Astrocyte (in vitro differentiated cells and primary cell): Measurements from ENCODE around the gene ELFN2. TPM values are rescaled to one million over a fixed set of nuclear protein-coding genes. Genes with fewer than 3 reads are reported as not detected.

Source experiments
- DNase-seq: peaks from one replicate; pipeline ENCODE4 v3.0.0-alpha.2; 2010; ENCODE audit warnings: low read depth
- FAIRE-seq: peaks from 2 replicates; lab custom pipeline; 2011; peaks lifted over from hg19 to GRCh38; lab: Jason Lieb, UNC
- H2AFZ ChIP-seq: 2 replicates; pipeline ENCODE4 v1.6.0; 2012; ENCODE audit warnings: low read depth, low read length, inconsistent platforms
- H3K27ac ChIP-seq: 2 replicates; pipeline ENCODE4 v1.5.1; 2011; ENCODE audit warnings: low read depth, low read length, inconsistent platforms
- H3K27me3 ChIP-seq: 2 replicates; pipeline ENCODE4 v1.6.0; 2011; ENCODE audit warnings: low read length, inconsistent platforms; ENCODE audit not compliant: insufficient read depth
- H3K36me3 ChIP-seq: 2 replicates; pipeline ENCODE4 v1.5.1; 2011; ENCODE audit warnings: low read length, inconsistent platforms; ENCODE audit not compliant: insufficient read depth
- H3K4me1 ChIP-seq: 2 replicates; pipeline ENCODE4 v1.5.1; 2011; ENCODE audit warnings: low read length, inconsistent platforms; ENCODE audit not compliant: insufficient read depth
- H3K4me2 ChIP-seq: 2 replicates; pipeline ENCODE4 v1.6.0; 2012; ENCODE audit warnings: low read length, inconsistent platforms
- H3K4me3 ChIP-seq: 2 replicates; pipeline ENCODE4 v1.5.1; 2011; ENCODE audit warnings: low read depth, mild to moderate bottlenecking, low read length, inconsistent platforms; ENCODE audit not compliant: insufficient read depth
- H3K79me2 ChIP-seq: 2 replicates; pipeline ENCODE4 v1.6.0; 2012; ENCODE audit warnings: mild to moderate bottlenecking, low read length, inconsistent platforms; ENCODE audit not compliant: insufficient read depth
- H3K9ac ChIP-seq: 2 replicates; pipeline ENCODE4 v1.6.0; 2012; ENCODE audit warnings: mild to moderate bottlenecking, low read length, inconsistent platforms
- H3K9me3 ChIP-seq: 2 replicates; pipeline ENCODE4 v1.5.1; 2012; ENCODE audit warnings: low read depth, mild to moderate bottlenecking, low read length, inconsistent platforms; ENCODE audit not compliant: insufficient read depth
- H4K20me1 ChIP-seq: 2 replicates; pipeline ENCODE4 v1.6.0; 2012; ENCODE audit warnings: low read length, inconsistent platforms; ENCODE audit not compliant: insufficient read depth
- H3K27ac Mint-ChIP-seq: one replicate; pipeline ENCODE4 v1.8.0; 2021; ENCODE audit warnings: mild to moderate bottlenecking, mixed read lengths; ENCODE audit not compliant: unreplicated experiment
- H3K27me3 Mint-ChIP-seq: one replicate; pipeline ENCODE4 v1.8.0; 2021; ENCODE audit warnings: low read depth, mixed read lengths; ENCODE audit not compliant: unreplicated experiment
- H3K36me3 Mint-ChIP-seq: one replicate; pipeline ENCODE4 v1.8.0; 2021; ENCODE audit warnings: low read depth, mixed read lengths; ENCODE audit not compliant: unreplicated experiment
- H3K4me1 Mint-ChIP-seq: one replicate; pipeline ENCODE4 v1.8.0; 2021; ENCODE audit warnings: low read depth, mixed read lengths; ENCODE audit not compliant: unreplicated experiment
- H3K4me3 Mint-ChIP-seq: one replicate; pipeline ENCODE4 v1.8.0; 2021; ENCODE audit warnings: mild to moderate bottlenecking, moderate library complexity, mixed read lengths; ENCODE audit not compliant: unreplicated experiment
- H3K9me3 Mint-ChIP-seq: one replicate; pipeline ENCODE4 v1.8.0; 2021; ENCODE audit warnings: mild to moderate bottlenecking, mixed read lengths; ENCODE audit not compliant: unreplicated experiment
- CTCF ChIP-seq: IDR thresholded peaks from 2 replicates; pipeline ENCODE4 v1.5.1; 2011; ENCODE audit warnings: low read depth, mild to moderate bottlenecking, inconsistent platforms, low read length, moderate library complexity; ENCODE audit not compliant: insufficient read depth
- EZH2 ChIP-seq: IDR thresholded peaks from 2 replicates; pipeline ENCODE4 v1.6.1; 2012; ENCODE audit warnings: mild to moderate bottlenecking, low read length, inconsistent platforms; ENCODE audit not compliant: insufficient read depth
- total RNA-seq: library from RNA; stranded (reverse); gene quantifications from 2 replicates; pipeline ENCODE4 v1.2.1, GENCODE V29; 2021

ELFN2 gene
- total RNA-seq, 1 donor from 2014 or later, result 2.8 TPM

- no peak overlapping the region for H3K27ac Mint-ChIP-seq
- H3K9me3 ChIP-seq, result no peaks in the 10 kb centered on the region
- no peak overlapping the region for H3K9ac ChIP-seq
- FAIRE-seq (no peak), DNase-seq (no peak)
- H3K27me3 ChIP-seq, result peaks cover 26% of the 10 kb centered on the region
- TF ChIP-seq EZH2 (no peak), CTCF (no peak)
- no peak overlapping the region for H2AFZ ChIP-seq
- no peaks in the 10 kb centered on the region for H3K9me3 Mint-ChIP-seq
- no peak overlapping the region for H3K27ac ChIP-seq
- H3K4me1 Mint-ChIP-seq, result no peaks in the 10 kb centered on the region
- H3K36me3 ChIP-seq, result no peaks in the 10 kb centered on the region
- no peak overlapping the region for H3K4me3 Mint-ChIP-seq
- H4K20me1 ChIP-seq, result peaks cover 9% of the 10 kb centered on the region
- no peaks in the 10 kb centered on the region for H3K79me2 ChIP-seq
- H3K4me3 ChIP-seq, result no peak overlapping the region
- no peak overlapping the region for H3K4me2 ChIP-seq
- H3K36me3 Mint-ChIP-seq, result peaks cover 3% of the 10 kb centered on the region
- H3K4me1 ChIP-seq, result no peaks in the 10 kb centered on the region
- peaks cover 64% of the 10 kb centered on the region for H3K27me3 Mint-ChIP-seq
These were observed 42.6 kb downstream of the ELFN2 start for GRCh38 chr22:37384691-37385090.

- no peaks in the 10 kb centered on the region for H3K36me3 ChIP-seq
- no peak overlapping the region for H3K9ac ChIP-seq
- H3K4me2 ChIP-seq, result no peak overlapping the region
- H3K4me1 ChIP-seq, result peaks cover 4% of the 10 kb centered on the region
- H3K4me1 Mint-ChIP-seq, result peaks cover 4% of the 10 kb centered on the region
- H3K4me3 ChIP-seq, result no peak overlapping the region
- H3K79me2 ChIP-seq, result no peaks in the 10 kb centered on the region
- no peak overlapping the region for H3K4me3 Mint-ChIP-seq
- H3K27ac ChIP-seq, result no peak overlapping the region
- peaks cover 64% of the 10 kb centered on the region for H3K27me3 Mint-ChIP-seq
- no peaks in the 10 kb centered on the region for H3K9me3 Mint-ChIP-seq
- DNase-seq (no peak), FAIRE-seq (no peak)
- H2AFZ ChIP-seq, result no peak overlapping the region
- peaks cover 3% of the 10 kb centered on the region for H3K36me3 Mint-ChIP-seq
- H3K27me3 ChIP-seq, result peaks cover 24% of the 10 kb centered on the region
- no peaks in the 10 kb centered on the region for H3K9me3 ChIP-seq
- H3K27ac Mint-ChIP-seq, result no peak overlapping the region
- H4K20me1 ChIP-seq, result peaks cover 4% of the 10 kb centered on the region
- no peak for TF ChIP-seq EZH2
- no peak for TF ChIP-seq CTCF
These were observed 43.9 kb downstream of the ELFN2 start for GRCh38 chr22:37383341-37383740.

- Histone ChIP-seq H4K20me1 (peaks cover 4% of the 10 kb centered on the region), H3K9ac (no peak overlapping the region), H3K4me2 (peak overlapping the region; percentile 32), H3K79me2 (no peaks in the 10 kb centered on the region), H3K4me1 (peaks cover 4% of the 10 kb centered on the region), H3K27me3 (peaks cover 18% of the 10 kb centered on the region), H3K4me3 (no peak overlapping the region), H3K27ac (no peak overlapping the region), H3K36me3 (no peaks in the 10 kb centered on the region), H2AFZ (no peak overlapping the region), H3K9me3 (no peaks in the 10 kb centered on the region)
- H3K27ac Mint-ChIP-seq, result no peak overlapping the region
- H3K36me3 Mint-ChIP-seq, result no peaks in the 10 kb centered on the region
- FAIRE-seq (no peak), DNase-seq (peak; percentile 4)
- peaks cover 4% of the 10 kb centered on the region for H3K4me1 Mint-ChIP-seq
- no peaks in the 10 kb centered on the region for H3K9me3 Mint-ChIP-seq
- TF ChIP-seq EZH2 (no peak), CTCF (no peak)
- H3K27me3 Mint-ChIP-seq, result peaks cover 63% of the 10 kb centered on the region
- H3K4me3 Mint-ChIP-seq, result no peak overlapping the region
These were observed 45.8 kb downstream of the ELFN2 start for GRCh38 chr22:37381489-37381888.
